ENCODE measurements around the gene BRAP.
"Not testable (repeated sequence)": the region's sequence is repeated elsewhere in the genome, so short reads cannot be mapped to it uniquely, and the experiment has no call there.

The BRAP gene

GRCh38 chr12:111656016-111656415 lies 29.7 kb downstream of the BRAP start:
- H3K27ac ChIP-seq (ENCODE audit: low read length), result no peak overlapping the region
- no peaks in the 10 kb centered on the region for H3K79me2 ChIP-seq (ENCODE audit: low read length)
- no peak for DNase-seq
- no peaks in the 10 kb centered on the region for H3K9me3 ChIP-seq (replicated peaks; ENCODE audit: insufficient read depth, low read length)
- no peaks in the 10 kb centered on the region for H3F3A ChIP-seq (ENCODE audit: insufficient read depth, low read length)
- no peaks in the 10 kb centered on the region for H3K9me2 ChIP-seq (replicated peaks; ENCODE audit: insufficient read depth, low read length)
- H3K4me2 ChIP-seq (ENCODE audit: low read depth, low read length), result no peak overlapping the region
- no peak for TF ChIP-seq EZH2 (optimal IDR thresholded peaks at IDR 0.05; ENCODE audit: low read depth, low read length)
- no peak for TF ChIP-seq EZH2phosphoT487 (IDR thresholded peaks at IDR 0.05; ENCODE audit: low read length)
- no peak for TF ChIP-seq CTCF (IDR thresholded peaks at IDR 0.05; ENCODE audit: low read length)
- no peak overlapping the region for H3K9ac ChIP-seq (ENCODE audit: low read length)
- no peaks in the 10 kb centered on the region for H3K36me3 ChIP-seq (replicated peaks; ENCODE audit: insufficient read depth, low read length)
- H3K4me1 ChIP-seq (ENCODE audit: low read length), result no peaks in the 10 kb centered on the region
- H4K20me1 ChIP-seq (ENCODE audit: insufficient read depth, low read length), result no peaks in the 10 kb centered on the region
- no peak overlapping the region for H2AFZ ChIP-seq (ENCODE audit: low read length)
- H3K4me3 ChIP-seq (ENCODE audit: low read length), result no peak overlapping the region
- no peaks in the 10 kb centered on the region for H3K27me3 ChIP-seq (replicated peaks; ENCODE audit: insufficient read depth, low read length)

- Histone ChIP-seq H3K9me3 (replicated peaks; ENCODE audit: insufficient read depth, low read length) (no peaks in the 10 kb centered on the region), H3K79me2 (ENCODE audit: low read length) (no peaks in the 10 kb centered on the region), H3F3A (ENCODE audit: insufficient read depth, low read length) (no peaks in the 10 kb centered on the region), H3K4me3 (ENCODE audit: low read length) (no peak overlapping the region), H3K4me2 (ENCODE audit: low read depth, low read length) (no peak overlapping the region), H4K20me1 (ENCODE audit: insufficient read depth, low read length) (no peaks in the 10 kb centered on the region), H3K27me3 (replicated peaks; ENCODE audit: insufficient read depth, low read length) (no peaks in the 10 kb centered on the region), H3K9me2 (replicated peaks; ENCODE audit: insufficient read depth, low read length) (no peaks in the 10 kb centered on the region), H3K36me3 (replicated peaks; ENCODE audit: insufficient read depth, low read length) (no peaks in the 10 kb centered on the region), H3K27ac (ENCODE audit: low read length) (no peak overlapping the region), H3K9ac (ENCODE audit: low read length) (no peak overlapping the region), H3K4me1 (ENCODE audit: low read length) (no peaks in the 10 kb centered on the region), H2AFZ (ENCODE audit: low read length) (no peak overlapping the region)
- no peak for TF ChIP-seq EZH2 (optimal IDR thresholded peaks at IDR 0.05; ENCODE audit: low read depth, low read length)
- TF ChIP-seq EZH2phosphoT487 (IDR thresholded peaks at IDR 0.05; ENCODE audit: low read length), result no peak
- TF ChIP-seq CTCF (IDR thresholded peaks at IDR 0.05; ENCODE audit: low read length), result no peak
- no peak for DNase-seq
Measured at GRCh38 chr12:111655356-111655755, 30.4 kb downstream of the BRAP start.

- H3K9me2 ChIP-seq (replicated peaks; ENCODE audit: insufficient read depth, low read length), result no peaks in the 10 kb centered on the region
- no peaks in the 10 kb centered on the region for H3K27me3 ChIP-seq (replicated peaks; ENCODE audit: insufficient read depth, low read length)
- TF ChIP-seq CTCF (IDR thresholded peaks at IDR 0.05; ENCODE audit: low read length), result no peak
- no peak for TF ChIP-seq EZH2 (optimal IDR thresholded peaks at IDR 0.05; ENCODE audit: low read depth, low read length)
- no peak for TF ChIP-seq EZH2phosphoT487 (IDR thresholded peaks at IDR 0.05; ENCODE audit: low read length)
- H3K4me3 ChIP-seq (ENCODE audit: low read length), result no peak overlapping the region
- no peaks in the 10 kb centered on the region for H3K79me2 ChIP-seq (ENCODE audit: low read length)
- no peak for DNase-seq
- H3K9ac ChIP-seq (ENCODE audit: low read length), result no peak overlapping the region
- no peak overlapping the region for H3K27ac ChIP-seq (ENCODE audit: low read length)
- no peaks in the 10 kb centered on the region for H3K9me3 ChIP-seq (replicated peaks; ENCODE audit: insufficient read depth, low read length)
- no peaks in the 10 kb centered on the region for H3F3A ChIP-seq (ENCODE audit: insufficient read depth, low read length)
- H3K4me2 ChIP-seq (ENCODE audit: low read depth, low read length), result no peak overlapping the region
- no peaks in the 10 kb centered on the region for H3K36me3 ChIP-seq (replicated peaks; ENCODE audit: insufficient read depth, low read length)
- no peak overlapping the region for H2AFZ ChIP-seq (ENCODE audit: low read length)
- no peaks in the 10 kb centered on the region for H3K4me1 ChIP-seq (ENCODE audit: low read length)
- H4K20me1 ChIP-seq (ENCODE audit: insufficient read depth, low read length), result no peaks in the 10 kb centered on the region
Measured at GRCh38 chr12:111653596-111653995, 32.2 kb downstream of the BRAP start.

GRCh38 chr12:111652530-111652929 lies 33.2 kb downstream of the BRAP start:
- not testable (repeated sequence) for H3K9ac ChIP-seq (ENCODE audit: low read length); H3K27me3 ChIP-seq (replicated peaks; ENCODE audit: insufficient read depth, low read length); H3K27ac ChIP-seq (ENCODE audit: low read length); H3K9me2 ChIP-seq (replicated peaks; ENCODE audit: insufficient read depth, low read length); H4K20me1 ChIP-seq (ENCODE audit: insufficient read depth, low read length); H3K4me1 ChIP-seq (ENCODE audit: low read length); H2AFZ ChIP-seq (ENCODE audit: low read length); H3K9me3 ChIP-seq (replicated peaks; ENCODE audit: insufficient read depth, low read length); DNase-seq; H3K4me3 ChIP-seq (ENCODE audit: low read length); H3K4me2 ChIP-seq (ENCODE audit: low read depth, low read length); H3K36me3 ChIP-seq (replicated peaks; ENCODE audit: insufficient read depth, low read length); H3K79me2 ChIP-seq (ENCODE audit: low read length); H3F3A ChIP-seq (ENCODE audit: insufficient read depth, low read length)
